Parathyroid adenoma (tissue), 2 donors: Measurements from ENCODE around the gene CLC.
"Not testable (repeated sequence)": the region's sequence is repeated elsewhere in the genome, so short reads cannot be mapped to it uniquely, and the experiment has no call there.

Experiments used
- H2AFZ ChIP-seq: fragments of 300-600 bp; sonication (generic); one replicate; pipeline ENCODE4 v1.7.0; 2017; ENCODE audit warnings: antibody characterized with exemption, mild to moderate bottlenecking
- H3K27ac ChIP-seq: fragments of 300-600 bp; sonication (generic); one replicate; pipeline ENCODE4 v1.7.0; 2017
- H3K27me3 ChIP-seq: fragments of 300-600 bp; sonication (generic); one replicate; pipeline ENCODE4 v1.7.0; 2017; ENCODE audit warnings: low read length; ENCODE audit not compliant: control insufficient read depth, insufficient read depth
- H3K36me3 ChIP-seq: fragments of 300-600 bp; sonication (generic); one replicate; pipeline ENCODE4 v1.7.0; 2017; ENCODE audit warnings: low read length; ENCODE audit not compliant: control insufficient read depth, insufficient read depth
- H3K4me1 ChIP-seq: fragments of 300-600 bp; sonication (generic); one replicate; pipeline ENCODE4 v1.7.0; 2017; ENCODE audit warnings: control low read depth
- H3K4me2 ChIP-seq: fragments of 300-600 bp; sonication (generic); one replicate; pipeline ENCODE4 v1.7.0; 2017; ENCODE audit warnings: low read length
- H3K4me3 ChIP-seq: fragments of 300-600 bp; sonication (generic); one replicate; pipeline ENCODE4 v1.7.0; 2017; ENCODE audit warnings: low read depth, low read length
- H3K79me2 ChIP-seq: fragments of 300-600 bp; sonication (generic); one replicate; pipeline ENCODE4 v1.7.0; 2017; ENCODE audit warnings: control low read depth
- H3K9ac ChIP-seq: fragments of 300-600 bp; sonication (generic); one replicate; pipeline ENCODE4 v1.7.0; 2017; ENCODE audit warnings: mild to moderate bottlenecking
- H3K9me3 ChIP-seq: fragments of 300-600 bp; sonication (generic); one replicate; pipeline ENCODE4 v1.7.0; 2017; ENCODE audit warnings: low read length; ENCODE audit not compliant: control insufficient read depth
- CTCF ChIP-seq: fragments of 300-600 bp; sonication (generic); IDR thresholded peaks from one replicate; pipeline ENCODE4 v1.7.0; 2017; ENCODE audit warnings: antibody characterized with exemption, mild to moderate bottlenecking
- donor health status: primary hyperparathyroidism.

Gene CLC

DNA sequence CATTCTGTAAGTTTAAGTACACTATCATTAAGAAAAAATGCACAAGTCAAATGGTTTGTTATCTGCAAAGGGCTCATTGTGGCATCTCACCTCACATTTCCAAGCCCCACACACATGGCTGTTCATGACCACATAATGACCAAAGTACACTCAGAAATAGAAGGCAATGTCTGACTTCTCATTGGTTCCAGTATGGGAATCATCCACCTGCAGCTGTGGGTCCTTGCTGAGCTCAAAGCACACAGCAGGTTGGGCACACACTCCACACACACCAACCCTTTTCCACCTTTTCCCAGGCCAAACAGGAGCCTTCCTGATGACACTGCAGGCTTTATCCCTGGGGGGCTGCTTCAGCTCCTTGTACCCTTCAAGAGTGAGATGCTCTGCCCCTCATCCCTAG is 11.8 kb downstream of the CLC start:
- H3K79me2 ChIP-seq, result no peaks in the 10 kb centered on the region
- no peaks in the 10 kb centered on the region for H3K27me3 ChIP-seq
- H2AFZ ChIP-seq, result no peak overlapping the region
- H3K27ac ChIP-seq, result no peak overlapping the region
- no peak overlapping the region for H3K4me2 ChIP-seq
- no peak for TF ChIP-seq CTCF
- H3K4me3 ChIP-seq, result no peak overlapping the region
- no peaks in the 10 kb centered on the region for H3K9me3 ChIP-seq
- H3K9ac ChIP-seq, result no peak overlapping the region
- H3K4me1 ChIP-seq, result no peaks in the 10 kb centered on the region
- no peaks in the 10 kb centered on the region for H3K36me3 ChIP-seq

DNA sequence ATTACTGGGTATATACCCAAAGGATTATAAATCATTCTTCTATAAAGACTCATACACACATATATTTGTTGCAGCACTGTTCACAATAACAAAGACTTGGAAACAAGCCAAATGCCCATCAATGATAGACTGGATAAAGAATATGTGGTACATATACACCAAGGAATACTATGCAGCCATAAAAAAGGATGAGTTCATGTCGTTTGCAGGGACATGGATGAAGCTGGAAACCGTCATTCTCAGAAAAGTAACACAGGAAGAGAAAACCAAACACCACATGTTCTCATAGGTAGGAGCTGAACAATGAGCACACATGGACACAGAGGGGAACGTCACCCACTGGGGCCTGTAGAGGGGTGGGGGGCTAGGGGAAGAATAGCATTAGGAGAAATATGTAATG is 17.7 kb downstream of the CLC start:
- not testable (repeated sequence) for H3K4me1 ChIP-seq, H3K4me2 ChIP-seq, H3K36me3 ChIP-seq, H3K79me2 ChIP-seq, H3K9ac ChIP-seq, H3K27me3 ChIP-seq, H3K27ac ChIP-seq, H2AFZ ChIP-seq, H3K4me3 ChIP-seq, H3K9me3 ChIP-seq

GRCh38 chr19:39710333-39710890 is 27.4 kb downstream of the CLC start:
- Histone ChIP-seq H3K9ac (no peak overlapping the region), H3K9me3 (no peaks in the 10 kb centered on the region), H3K27ac (no peak overlapping the region), H3K4me2 (no peak overlapping the region), H3K4me3 (no peak overlapping the region), H3K79me2 (no peaks in the 10 kb centered on the region), H3K27me3 (no peaks in the 10 kb centered on the region), H3K4me1 (no peaks in the 10 kb centered on the region), H3K36me3 (no peaks in the 10 kb centered on the region), H2AFZ (no peak overlapping the region)
- no peak for TF ChIP-seq CTCF

GRCh38 chr19:39709026-39709872 is 28.6 kb downstream of the CLC start:
- H2AFZ ChIP-seq, result no peak overlapping the region
- no peaks in the 10 kb centered on the region for H3K36me3 ChIP-seq
- no peaks in the 10 kb centered on the region for H3K9me3 ChIP-seq
- H3K4me2 ChIP-seq, result no peak overlapping the region
- H3K9ac ChIP-seq, result no peak overlapping the region
- H3K4me3 ChIP-seq, result no peak overlapping the region
- H3K4me1 ChIP-seq, result peaks cover under 1% of the 10 kb centered on the region
- H3K27ac ChIP-seq, result no peak overlapping the region
- no peak for TF ChIP-seq CTCF
- H3K27me3 ChIP-seq, result no peaks in the 10 kb centered on the region
- H3K79me2 ChIP-seq, result no peaks in the 10 kb centered on the region

- Histone ChIP-seq H3K4me3 (no peak overlapping the region), H3K9ac (no peak overlapping the region), H3K9me3 (no peaks in the 10 kb centered on the region), H3K27ac (no peak overlapping the region), H2AFZ (no peak overlapping the region), H3K27me3 (no peaks in the 10 kb centered on the region), H3K4me2 (no peak overlapping the region), H3K4me1 (peaks cover 2% of the 10 kb centered on the region), H3K36me3 (no peaks in the 10 kb centered on the region), H3K79me2 (no peaks in the 10 kb centered on the region)
- TF ChIP-seq CTCF, result no peak
Measured at GRCh38 chr19:39708594-39708993, 29.2 kb downstream of the CLC start.
